NCI-H748 (cell line): Measurements from ENCODE around the gene SIVA1.

Experiments used
- DNase-seq: peaks from one replicate; lab custom pipeline; 2025; ENCODE audit not compliant: unreplicated experiment; lab: John Stamatoyannopoulos, UW

SIVA1 gene

DNA sequence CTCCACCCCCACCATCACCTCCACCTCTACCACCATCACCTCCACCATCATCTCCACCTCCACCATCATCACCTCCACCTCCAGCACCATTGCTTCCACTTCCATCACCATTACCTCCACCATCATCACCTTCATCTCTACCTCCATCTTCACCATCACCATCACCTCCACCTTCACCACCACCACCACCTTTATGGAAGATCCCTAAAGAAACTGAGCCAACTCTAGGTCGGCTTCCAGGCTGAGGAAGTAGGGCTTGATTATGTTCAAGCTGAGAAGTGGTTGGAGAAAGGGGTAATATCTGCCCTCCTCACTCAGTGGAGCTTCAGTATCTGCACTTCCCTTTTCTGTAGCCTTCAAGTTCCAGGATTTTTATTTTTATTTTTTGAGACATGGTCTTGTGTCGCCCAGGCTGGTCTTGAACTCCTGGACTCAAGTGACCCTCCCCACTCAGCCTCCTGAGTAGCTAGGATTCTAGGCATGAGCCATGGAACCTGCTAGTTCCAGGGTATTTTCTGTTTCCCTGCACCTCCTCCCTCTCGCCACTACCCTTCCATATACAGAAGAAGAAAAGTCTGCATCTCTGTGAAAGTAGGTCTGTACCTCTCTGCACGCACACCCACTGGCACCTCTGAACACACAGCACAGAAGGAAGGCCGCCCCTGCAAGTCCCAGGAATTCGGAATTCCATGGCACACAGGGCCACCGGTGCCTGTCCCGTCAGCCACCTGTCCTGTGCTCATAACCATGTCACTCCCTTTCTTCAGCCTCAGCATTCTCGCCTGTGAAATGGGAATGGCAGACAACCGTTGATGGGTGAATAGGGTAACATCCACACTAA lies 53.9 kb downstream of the SIVA1 start:
- DNase-seq = no peak

DNA sequence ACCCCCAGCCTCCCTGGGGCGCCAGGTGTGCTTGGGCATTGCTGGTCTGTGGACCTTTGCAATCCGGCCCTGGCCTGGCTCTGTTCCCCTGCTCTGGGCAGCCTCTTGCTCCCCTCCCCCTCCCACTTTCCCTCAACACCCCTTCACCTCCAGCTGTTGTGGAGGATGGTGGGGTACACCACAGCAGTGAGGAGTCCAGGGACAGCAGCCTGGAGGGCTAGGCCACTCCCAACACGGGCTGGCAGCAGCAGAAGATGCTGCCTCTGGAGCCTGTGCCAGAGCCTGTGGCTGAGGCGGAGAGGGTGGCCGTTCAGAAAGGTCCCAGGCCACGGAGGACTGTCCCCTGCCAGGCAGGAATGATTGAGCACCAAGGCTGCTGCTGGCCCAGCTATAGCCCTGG lies 55.5 kb downstream of the SIVA1 start:
- DNase-seq = no peak
